DMS153 treated with DMSO at 0.1 percent for 48 hours (cell line): ENCODE measurements around the gene PDP2.

ENCODE experiments used
- DNase-seq: peaks from one replicate; lab custom pipeline; 2025; ENCODE audit not compliant: unreplicated experiment; lab: John Stamatoyannopoulos, UW

Gene PDP2, protein sequence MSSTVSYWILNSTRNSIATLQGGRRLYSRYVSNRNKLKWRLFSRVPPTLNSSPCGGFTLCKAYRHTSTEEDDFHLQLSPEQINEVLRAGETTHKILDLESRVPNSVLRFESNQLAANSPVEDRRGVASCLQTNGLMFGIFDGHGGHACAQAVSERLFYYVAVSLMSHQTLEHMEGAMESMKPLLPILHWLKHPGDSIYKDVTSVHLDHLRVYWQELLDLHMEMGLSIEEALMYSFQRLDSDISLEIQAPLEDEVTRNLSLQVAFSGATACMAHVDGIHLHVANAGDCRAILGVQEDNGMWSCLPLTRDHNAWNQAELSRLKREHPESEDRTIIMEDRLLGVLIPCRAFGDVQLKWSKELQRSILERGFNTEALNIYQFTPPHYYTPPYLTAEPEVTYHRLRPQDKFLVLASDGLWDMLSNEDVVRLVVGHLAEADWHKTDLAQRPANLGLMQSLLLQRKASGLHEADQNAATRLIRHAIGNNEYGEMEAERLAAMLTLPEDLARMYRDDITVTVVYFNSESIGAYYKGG

DNA sequence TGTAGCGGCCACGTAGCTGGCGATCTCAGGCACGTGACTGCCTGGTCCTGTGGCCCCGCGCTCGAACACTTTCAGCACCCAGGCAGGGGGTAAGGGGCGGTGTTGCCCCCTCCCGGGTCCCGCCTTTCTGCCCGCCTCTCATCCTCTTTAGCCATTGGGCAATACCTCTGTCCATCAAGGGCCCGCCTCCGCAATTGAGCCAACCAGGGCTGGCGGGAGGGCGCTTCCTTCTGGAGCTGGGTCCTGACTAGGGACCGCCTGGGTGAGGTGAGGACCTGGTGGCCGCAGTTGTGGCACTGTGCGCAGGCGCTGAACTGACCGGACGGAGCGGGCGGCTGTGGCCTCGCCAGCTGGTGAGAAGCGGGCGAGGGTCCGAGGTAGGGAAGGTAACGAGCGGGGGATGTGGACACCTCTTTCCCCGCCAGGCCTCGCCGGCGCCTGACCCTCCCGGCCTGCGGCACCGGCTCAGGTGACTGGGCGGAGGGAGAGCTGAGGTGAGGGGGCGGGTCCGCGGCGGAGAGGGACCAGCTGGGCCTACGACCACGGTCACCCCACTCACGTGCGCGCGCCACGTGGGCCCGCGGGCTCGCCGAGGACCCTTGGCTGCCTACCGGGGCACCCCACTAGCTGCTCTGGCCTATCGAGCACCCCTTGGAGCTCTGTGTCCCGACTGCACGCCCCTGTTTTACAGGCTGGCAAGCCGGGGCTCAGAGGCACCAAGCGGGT lies at the start of gene PDP2:
TSS of gene PDP2 (plus strand) at position 228 of the 726 bp plus-strand sequence. CDS start 3,770 bp downstream, outside the sequence.
- DNase-seq: peak; percentile 82

DNA sequence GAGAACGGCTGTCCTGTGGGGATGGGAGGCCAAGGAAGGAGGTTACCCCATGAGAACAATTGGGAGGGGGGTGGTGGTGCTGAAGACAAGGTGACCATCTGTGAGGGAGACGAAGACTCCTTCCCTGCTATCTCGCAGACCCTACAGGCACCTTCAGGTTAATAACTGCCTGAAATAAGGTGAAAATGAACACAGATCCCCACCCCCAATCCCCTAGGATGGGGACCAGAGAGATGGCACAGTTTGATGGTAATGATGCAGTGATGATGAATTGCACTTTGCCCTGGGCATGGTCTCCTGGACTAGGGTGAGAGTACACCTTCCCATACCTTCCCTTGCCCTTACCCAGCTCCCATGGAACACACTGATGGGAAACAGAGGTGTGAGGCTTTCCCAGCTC lies 48.1 kb upstream of the PDP2 start:
- no peak for DNase-seq

DNA sequence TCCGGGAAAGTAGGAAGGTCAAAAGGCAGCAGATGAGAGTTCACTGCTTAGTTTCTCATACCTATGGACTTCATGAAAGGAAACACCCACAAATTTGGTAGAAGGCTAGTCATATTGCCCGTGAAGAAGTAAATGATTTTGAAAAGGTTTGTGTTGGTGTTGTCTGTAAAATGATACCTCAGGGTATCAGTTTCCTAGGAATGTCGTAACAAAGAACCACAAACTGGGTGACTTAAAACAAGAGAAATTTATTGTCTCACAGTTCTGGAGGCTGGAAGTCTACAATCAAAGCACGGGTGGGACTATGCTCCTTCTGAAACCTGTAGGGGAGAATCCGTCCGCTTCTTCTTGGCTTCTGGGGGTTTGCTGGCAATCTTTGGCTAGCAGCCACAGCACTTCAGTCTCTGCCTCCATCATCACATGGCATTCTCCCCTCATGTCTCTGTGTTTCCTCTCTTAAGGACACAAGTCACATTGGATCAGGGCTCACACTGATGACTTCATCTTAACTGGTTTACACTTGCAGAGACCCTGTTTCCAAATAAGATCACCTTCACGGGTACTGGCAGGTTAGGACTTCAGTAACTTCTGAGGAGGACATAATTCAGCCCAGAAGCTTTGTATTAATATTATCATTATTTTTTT lies 47.5 kb upstream of the PDP2 start:
- no peak for DNase-seq

DNA sequence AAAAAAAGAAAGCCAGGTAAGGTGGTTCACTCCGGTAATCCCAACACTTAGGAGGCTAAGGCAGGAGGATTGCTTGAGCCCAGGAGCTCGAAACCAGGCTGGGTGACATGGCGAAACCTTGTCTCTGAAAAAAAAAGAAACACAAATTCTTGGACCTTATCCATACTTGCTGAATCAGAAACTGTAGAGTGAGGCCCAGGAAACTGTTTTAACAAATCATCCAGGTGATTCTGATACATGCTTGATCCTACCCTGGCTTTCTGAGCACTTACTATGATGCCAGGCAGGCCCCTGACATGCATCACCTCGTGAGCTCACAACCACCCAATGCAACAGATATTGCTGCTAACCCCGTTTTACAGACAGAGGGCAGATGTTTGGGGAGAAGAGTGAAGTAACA lies 45.6 kb upstream of the PDP2 start:
- no peak for DNase-seq

DNA sequence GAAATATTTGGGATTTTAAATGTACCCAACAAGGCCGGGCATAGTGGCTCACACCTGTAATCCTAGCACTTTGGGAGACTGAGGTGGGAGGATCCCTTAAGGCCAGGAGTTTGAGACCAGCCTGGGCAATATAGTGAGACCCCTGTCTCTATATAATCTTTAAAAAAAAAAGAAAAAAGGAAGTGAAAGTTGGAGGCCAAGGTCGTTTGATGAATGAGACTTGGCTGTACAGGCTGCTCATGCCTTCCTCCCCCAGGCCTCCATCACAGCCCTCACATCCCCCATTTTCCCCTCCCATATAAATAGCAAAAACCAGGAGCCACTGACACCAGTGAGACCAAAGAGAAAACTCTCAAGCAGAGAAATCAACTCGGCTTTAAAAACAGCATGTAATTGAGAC lies 39.4 kb upstream of the PDP2 start:
- DNase-seq: no peak

DNA sequence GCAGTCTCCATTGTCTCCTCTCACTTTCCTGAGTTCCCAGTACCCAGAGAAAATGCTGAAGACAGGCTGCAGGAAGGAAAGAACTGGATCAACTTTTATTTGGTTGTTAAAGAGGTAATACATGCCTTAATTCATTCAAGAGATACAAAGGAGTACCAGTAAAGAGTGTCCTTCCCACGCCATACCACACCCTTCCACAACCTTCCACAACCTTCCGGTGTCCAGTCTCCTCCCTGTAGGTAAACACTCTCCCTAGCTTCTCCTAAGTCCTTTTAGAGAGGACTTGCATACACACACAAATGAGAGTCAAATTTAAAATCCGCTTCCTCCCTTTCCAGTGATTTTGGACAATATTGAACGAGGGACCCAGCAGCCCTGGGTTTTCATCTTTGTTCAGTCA lies 38.9 kb upstream of the PDP2 start:
- no peak for DNase-seq

DNA sequence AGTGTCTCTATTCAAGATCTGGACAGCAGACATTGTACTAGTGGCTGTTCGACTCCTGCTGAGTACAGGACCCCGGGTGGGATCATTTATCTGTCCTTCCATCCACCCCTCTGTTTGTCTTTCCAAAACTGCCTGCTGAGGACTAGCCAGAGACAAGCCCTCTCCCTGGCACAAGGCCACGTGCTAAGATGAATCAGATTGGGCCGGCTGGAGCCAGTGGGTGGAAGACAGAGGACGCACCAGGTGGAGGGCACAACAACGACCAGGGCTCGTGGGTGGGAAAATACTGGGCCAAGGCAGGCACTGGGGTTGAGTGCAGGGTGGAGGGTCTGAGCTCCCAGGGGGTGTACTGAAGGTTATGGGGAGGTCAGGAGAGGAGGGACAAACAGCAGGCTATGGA lies 37.5 kb upstream of the PDP2 start:
- no peak for DNase-seq

DNA sequence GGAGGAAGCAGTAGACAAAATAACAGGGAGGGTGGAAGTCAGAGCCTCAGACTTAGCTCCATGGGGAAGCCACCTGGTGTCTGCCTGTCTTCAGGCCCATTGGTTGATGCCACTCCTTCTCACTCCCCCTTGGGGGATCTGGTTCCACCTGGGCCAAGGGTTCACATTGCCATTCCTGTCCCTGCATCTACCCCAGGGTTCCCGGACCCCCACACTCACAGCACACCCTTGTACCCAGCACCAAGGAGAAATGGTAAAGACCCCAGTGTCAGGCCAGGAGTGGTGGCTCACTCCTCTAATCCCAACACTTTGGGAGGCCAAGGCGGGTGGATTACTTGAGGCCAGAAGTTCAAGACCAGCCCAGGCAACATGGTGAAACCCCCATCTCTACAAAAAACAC lies 37.1 kb upstream of the PDP2 start:
- no peak for DNase-seq

DNA sequence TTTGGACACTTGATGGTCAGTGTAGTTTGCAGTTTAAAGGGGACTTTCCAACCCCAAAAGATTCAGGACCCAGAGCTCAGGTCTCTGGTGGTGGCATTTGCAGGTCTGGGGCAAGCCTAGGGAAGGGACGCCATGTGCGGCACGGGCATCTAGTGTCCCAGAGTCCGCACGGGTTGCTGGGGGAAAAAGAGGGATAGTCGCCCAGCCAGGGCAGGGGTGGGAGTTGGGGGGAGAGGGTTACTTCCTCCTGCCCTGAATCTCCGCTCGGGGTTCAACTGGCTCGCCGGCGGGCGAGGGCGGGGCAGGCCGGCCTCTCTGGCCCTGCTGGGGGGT lies 36.3 kb upstream of the PDP2 start:
- DNase-seq: no peak

DNA sequence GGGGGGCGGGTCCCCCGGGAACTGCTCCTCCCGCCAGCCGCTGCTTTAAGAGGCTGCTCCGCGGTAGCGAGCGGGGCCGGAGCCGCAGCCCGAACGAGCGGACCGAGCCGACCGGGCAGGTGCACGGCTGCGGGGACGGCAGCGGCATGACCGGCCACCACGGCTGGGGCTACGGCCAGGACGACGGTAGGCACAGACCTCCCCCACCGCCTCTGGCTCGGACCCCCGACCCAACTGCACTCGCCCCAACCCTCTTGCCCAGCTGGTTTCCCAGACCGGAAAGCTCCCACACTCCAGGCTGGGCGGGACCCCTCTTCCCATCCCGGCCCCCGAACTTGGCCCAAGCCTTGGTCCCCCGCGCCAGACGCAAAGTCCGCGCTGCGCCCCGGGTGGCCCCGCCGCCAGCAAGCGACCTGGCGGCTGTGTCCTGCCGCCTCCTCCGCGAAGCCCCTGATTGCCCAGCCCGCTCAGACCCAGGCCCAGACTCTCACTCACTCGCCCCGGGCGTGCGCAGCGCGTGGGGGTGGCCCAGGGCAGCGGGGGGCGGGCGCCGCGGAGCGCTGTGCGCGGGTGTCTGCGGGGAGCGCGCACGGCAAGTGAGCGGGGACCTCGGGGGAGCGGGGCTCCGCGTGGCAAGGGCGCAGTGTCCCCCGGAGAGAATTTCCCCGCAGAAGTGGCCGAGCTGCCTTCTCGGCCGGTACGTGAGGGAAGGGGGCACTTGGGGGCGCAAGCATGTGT lies 35.8 kb upstream of the PDP2 start, which contains the start of gene CA7:
TSS of gene CA7 (plus strand) at position 73 of the 738 bp plus-strand sequence. CDS start at position 147, 74 bp downstream.
- DNase-seq: no peak

DNA sequence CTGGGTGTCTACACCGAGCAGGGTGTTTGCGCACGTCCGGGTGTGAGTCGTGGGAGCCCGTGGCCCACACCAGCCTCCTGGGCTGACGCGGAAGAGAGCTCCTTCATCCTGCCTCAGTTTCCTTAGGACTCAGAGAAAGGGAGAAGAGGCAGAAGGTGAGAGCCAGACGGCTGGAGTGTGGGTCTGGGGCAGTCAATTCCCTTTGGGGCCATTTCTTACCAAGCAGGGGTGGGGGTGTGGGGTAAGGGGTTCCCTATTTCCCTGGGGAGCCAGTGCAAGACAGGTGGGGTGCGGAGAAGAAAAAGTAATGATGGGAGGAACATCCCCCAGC lies 35.3 kb upstream of the PDP2 start:
- DNase-seq: no peak

DNA sequence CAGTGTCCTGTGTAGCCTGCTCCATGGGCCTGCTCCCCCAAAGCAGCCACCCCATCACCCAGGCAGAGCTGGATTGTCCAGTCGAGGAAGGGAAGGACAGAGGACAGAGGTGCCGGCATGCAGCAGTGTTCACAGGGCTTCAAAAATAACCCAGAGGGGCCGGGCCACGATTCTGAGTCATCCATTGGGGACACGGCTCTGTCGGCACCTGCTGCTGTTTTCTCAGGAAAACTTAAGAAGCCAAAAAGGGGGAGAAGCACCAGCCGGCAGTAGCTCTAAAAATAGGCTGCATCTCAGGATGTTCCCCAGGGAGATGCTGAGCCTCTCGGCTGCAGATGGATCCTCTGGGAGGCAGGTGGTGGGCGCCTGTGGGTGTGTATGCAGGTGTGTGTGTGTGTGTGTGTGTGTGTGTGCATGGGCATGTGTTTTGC lies 34.5 kb upstream of the PDP2 start:
- DNase-seq: no peak

DNA sequence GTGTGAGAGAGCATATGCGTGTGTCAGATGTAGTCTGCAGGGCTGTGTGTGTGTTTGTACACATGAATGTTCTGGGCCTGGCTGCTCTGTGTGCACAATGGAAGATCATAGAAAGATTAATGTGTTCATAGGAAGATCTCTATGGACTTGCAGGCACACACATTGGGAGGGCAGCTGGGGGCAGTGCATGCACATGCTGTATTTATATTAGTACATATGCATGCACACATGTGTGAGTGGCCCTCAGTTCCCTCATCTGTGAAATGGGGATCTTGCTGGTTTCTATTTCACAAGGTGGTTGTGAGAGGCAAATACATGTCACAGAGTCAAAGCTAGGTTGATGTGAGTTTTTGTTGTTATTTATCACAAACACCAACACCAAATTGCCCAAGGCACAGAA lies 34.0 kb upstream of the PDP2 start:
- no peak for DNase-seq

DNA sequence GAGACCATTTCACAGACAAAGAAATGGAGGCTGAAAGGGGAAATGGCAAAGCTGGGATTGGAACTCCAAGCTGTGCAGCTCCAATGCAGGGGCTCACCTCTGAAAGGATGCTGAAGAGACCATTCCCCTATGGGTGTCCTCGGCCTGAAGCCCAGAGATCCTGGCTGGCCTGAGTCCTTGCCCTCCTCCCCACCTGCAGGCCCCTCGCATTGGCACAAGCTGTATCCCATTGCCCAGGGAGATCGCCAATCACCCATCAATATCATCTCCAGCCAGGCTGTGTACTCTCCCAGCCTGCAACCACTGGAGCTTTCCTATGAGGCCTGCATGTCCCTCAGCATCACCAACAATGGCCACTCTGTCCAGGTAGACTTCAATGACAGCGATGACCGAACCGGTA lies 33.5 kb upstream of the PDP2 start:
- no peak for DNase-seq

DNA sequence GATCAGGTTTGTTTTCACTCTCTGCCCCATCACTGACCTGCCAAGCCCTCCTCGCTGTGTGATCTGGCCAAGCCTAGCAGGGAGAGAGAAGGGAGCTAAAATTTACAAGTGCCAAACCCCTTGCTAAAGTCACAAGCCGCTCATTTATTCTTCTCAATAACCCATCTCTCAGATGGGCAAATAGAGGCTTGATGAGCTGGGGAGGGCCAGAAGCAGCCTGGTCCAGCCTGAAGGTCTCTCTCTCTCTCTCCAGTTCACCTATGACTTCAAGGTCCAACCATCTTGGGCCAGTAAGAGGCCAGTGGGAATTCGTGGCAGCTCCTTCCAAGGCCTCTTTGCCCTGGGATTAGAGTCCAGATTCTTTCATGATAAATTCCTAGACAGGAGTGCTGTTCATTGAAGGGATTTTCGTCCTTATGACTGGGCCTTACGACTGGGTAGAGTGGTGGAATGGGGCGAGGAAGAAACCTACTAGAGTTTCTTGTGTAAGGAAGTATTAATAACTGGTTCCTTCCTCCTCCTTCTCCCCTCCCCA lies 32.7 kb upstream of the PDP2 start:
- DNase-seq: no peak

DNA sequence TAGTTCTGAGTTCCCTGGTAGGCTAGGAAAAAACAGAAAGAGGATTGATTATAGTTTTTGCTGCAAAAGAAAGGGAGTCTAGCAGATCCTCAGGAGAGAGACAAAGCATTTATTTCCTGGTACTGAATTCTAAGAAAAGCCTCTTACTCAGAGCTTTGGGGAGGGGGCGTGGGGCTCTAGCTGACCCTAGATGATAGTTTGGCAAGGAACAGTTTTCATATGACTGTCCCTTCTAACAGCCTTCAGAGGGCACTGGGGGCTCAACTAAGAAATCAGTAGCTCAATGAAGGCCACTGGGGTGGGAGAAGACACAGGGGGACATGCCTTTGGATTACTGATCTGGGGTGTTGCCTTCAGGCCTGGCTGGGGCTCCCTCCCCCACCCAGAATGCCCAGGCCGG lies 32.1 kb upstream of the PDP2 start:
- no peak for DNase-seq

DNA sequence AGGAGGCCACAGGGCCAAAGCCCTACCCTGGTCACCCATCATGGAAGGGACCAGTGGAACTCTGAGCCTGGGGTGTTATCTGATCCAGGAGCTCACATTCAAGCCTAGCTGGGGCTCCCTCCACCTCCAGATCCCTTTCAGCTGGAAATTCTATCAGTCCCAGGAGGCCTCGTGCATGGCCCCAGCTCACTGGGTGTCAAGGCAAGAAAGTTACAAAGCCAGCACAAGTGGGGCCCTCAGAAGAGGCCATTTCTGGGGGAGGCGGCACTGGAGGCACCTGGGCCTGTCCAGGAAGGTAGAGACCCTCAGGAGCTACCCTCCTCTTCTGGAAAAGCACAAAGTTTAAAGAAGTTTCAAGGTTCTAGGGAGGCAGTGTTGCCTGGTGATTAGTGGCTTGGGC lies 31.3 kb upstream of the PDP2 start:
- DNase-seq: no peak

DNA sequence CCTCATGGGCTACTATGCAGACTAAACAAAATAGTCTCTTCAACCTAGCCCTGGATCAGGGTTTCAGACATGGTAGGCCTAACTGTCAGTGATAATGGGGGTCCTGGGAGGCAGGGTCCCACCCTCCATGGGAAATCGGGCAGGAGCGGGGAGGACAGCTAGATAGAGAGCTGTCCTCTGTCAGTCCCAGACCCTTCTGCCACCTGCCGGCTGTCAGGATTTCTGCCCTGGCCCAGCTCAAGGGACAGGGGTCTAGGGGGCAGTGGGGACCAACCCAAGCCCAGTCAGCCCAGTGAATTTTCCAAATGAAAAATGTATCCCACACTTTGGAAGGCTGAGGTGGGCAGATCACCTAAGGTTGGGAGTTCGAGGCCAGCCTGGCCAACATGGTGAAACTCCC lies 30.8 kb upstream of the PDP2 start:
- no peak for DNase-seq

DNA sequence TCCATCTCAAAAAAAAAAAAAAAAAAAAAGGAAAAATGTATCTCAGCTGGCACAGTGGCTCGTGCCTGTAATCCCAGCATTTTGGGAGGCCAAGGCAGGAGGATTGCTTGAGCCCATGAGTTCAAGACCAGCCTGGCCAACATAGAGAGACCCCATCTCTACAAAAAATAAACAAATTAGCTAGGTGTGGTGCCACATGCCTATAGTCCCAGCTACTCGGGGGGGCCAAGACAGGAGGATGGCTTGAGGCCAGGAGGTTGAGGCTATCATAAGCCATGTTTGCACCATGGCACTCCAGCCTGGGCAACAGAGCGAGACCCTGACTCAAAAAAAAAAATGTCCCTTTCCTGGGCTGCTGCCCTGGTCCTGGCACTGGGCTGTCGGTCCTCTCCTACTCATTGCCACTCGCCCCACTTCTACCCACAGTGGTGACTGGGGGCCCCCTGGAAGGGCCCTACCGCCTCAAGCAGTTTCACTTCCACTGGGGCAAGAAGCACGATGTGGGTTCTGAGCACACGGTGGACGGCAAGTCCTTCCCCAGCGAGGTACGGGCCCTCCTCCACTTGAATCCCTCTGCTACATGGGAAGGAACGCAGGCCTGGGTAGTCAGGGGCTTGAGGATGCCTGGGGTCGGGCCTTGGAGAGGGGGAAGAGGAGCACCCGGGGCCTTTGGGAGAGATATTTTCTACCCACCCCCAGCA lies 30.1 kb upstream of the PDP2 start:
- no peak for DNase-seq

DNA sequence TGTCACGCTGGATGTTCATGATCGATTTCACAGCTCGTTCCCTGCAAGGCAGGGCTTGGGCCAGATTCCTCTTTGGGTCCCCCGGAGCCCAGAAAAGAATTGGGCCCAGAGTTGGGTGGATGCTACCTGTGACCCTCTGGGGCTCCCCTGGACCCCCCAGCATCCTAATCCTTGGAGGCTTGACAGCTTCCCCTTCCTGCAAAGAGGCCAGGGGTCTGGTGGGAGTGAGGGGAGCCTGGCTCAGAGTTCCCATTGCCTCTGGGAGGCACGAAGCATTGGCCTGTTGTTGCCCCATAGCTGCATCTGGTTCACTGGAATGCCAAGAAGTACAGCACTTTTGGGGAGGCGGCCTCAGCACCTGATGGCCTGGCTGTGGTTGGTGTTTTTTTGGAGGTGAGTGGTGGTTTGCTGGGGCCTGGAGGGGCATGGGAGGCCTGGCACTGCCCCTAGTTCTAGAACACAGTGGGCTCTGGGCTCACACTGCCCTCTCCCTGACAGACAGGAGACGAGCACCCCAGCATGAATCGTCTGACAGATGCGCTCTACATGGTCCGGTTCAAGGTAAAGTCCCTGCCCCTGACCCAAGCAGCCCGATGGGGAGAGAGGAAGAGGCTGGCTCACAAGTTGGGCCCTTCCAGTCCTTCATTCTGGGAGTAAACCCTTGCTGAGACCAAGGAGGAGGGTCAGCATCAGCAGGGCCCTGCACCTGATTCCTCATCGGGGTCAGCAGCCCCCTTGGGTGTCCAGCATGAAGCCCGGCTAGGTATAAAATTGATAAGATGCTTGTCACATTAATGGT lies 28.9 kb upstream of the PDP2 start:
- no peak for DNase-seq
